HCT116 (cell line): ENCODE measurements around the gene KIN.

Source experiments
- CEBPB ChIP-seq: IDR thresholded peaks from 2 replicates; pipeline ENCODE4 v1.6.1; 2012; ENCODE audit warnings: low read depth
- CTCF ChIP-seq, 3 experiments: fragments of 200-600 bp in 1 of 3; sonication (generic) in 1 of 3; IDR thresholded peaks in 2 of 3; conservative IDR thresholded peaks in 1 of 3; 2 replicates each; pipeline ENCODE4 v1.5.1; 2012 to 2017; ENCODE audit warnings: low read depth in 2 of 3, low read length in 2 of 3, antibody characterized with exemption in 1 of 3, borderline replicate concordance in 1 of 3, control low read depth in 1 of 3, mild to moderate bottlenecking in 1 of 3, mixed read lengths in 1 of 3, mixed run types in 1 of 3, moderate library complexity in 1 of 3; ENCODE audit not compliant: insufficient read depth in 1 of 3
- EZH2 ChIP-seq: fragments of 200-600 bp; sonication (generic); IDR thresholded peaks from 2 replicates; pipeline ENCODE4 v1.6.1; 2017; ENCODE audit warnings: antibody characterized with exemption, mixed run types
- EZH2phosphoT487 ChIP-seq: fragments of 200-600 bp; IDR thresholded peaks from 2 replicates; pipeline ENCODE4 v1.6.1; 2018; ENCODE audit warnings: antibody characterized with exemption, borderline replicate concordance
- FOSL1 ChIP-seq: IDR thresholded peaks from 2 replicates; pipeline ENCODE4 v1.6.1; 2012; ENCODE audit warnings: low read depth
- MAX ChIP-seq: IDR thresholded peaks from 2 replicates; pipeline ENCODE4 v1.6.1; 2012
- POLR2A ChIP-seq: IDR thresholded peaks from 2 replicates; pipeline ENCODE4 v1.7.0; 2011; ENCODE audit warnings: borderline replicate concordance; ENCODE audit not compliant: insufficient read depth, insufficient read length; ENCODE audit errors: extremely low read depth
- POLR2AphosphoS5 ChIP-seq: IDR thresholded peaks from 2 replicates; pipeline ENCODE4 v1.6.1; 2011; ENCODE audit warnings: mild to moderate bottlenecking, low read depth, low read length, moderate library complexity
- RAD21 ChIP-seq: IDR thresholded peaks from 2 replicates; pipeline ENCODE4 v1.6.1; 2012; ENCODE audit warnings: low read depth, mild to moderate bottlenecking
- SIN3A ChIP-seq: IDR thresholded peaks from 2 replicates; pipeline ENCODE4 v1.6.1; 2012; ENCODE audit warnings: low read depth
- SP1 ChIP-seq: IDR thresholded peaks from 2 replicates; pipeline ENCODE4 v1.6.1; 2012; ENCODE audit warnings: low read depth
- TCF7L2 ChIP-seq: IDR thresholded peaks from 2 replicates; pipeline ENCODE4 v1.7.0; 2011; ENCODE audit warnings: borderline replicate concordance, inconsistent platforms; ENCODE audit not compliant: insufficient read depth, insufficient read length; ENCODE audit errors: extremely low read depth
- ZBTB33 ChIP-seq: IDR thresholded peaks from 2 replicates; pipeline ENCODE4 v1.6.1; 2011; ENCODE audit warnings: mild to moderate bottlenecking, low read length, moderate library complexity; ENCODE audit not compliant: insufficient replicate concordance; ENCODE audit errors: extremely low read depth
- TF ChIP-seq, protein P1 (sequence below): IDR thresholded peaks from 2 replicates; pipeline ENCODE4 v1.6.1; 2012; ENCODE audit warnings: low read depth

- no peak for TF ChIP-seq RAD21
- no peak for TF ChIP-seq CTCF (IDR thresholded peaks at IDR 0.05 in 2 of 3, conservative IDR thresholded peaks at IDR 0.05 in 1 of 3; ENCODE audit: borderline replicate concordance in 1 of 3, insufficient read depth in 1 of 3, low read depth in 2 of 3, low read length in 2 of 3)
- TF ChIP-seq EZH2 = no peak
- TF ChIP-seq POLR2A = no peak
- TF ChIP-seq POLR2AphosphoS5 = no peak
- TF ChIP-seq, protein P1, sequence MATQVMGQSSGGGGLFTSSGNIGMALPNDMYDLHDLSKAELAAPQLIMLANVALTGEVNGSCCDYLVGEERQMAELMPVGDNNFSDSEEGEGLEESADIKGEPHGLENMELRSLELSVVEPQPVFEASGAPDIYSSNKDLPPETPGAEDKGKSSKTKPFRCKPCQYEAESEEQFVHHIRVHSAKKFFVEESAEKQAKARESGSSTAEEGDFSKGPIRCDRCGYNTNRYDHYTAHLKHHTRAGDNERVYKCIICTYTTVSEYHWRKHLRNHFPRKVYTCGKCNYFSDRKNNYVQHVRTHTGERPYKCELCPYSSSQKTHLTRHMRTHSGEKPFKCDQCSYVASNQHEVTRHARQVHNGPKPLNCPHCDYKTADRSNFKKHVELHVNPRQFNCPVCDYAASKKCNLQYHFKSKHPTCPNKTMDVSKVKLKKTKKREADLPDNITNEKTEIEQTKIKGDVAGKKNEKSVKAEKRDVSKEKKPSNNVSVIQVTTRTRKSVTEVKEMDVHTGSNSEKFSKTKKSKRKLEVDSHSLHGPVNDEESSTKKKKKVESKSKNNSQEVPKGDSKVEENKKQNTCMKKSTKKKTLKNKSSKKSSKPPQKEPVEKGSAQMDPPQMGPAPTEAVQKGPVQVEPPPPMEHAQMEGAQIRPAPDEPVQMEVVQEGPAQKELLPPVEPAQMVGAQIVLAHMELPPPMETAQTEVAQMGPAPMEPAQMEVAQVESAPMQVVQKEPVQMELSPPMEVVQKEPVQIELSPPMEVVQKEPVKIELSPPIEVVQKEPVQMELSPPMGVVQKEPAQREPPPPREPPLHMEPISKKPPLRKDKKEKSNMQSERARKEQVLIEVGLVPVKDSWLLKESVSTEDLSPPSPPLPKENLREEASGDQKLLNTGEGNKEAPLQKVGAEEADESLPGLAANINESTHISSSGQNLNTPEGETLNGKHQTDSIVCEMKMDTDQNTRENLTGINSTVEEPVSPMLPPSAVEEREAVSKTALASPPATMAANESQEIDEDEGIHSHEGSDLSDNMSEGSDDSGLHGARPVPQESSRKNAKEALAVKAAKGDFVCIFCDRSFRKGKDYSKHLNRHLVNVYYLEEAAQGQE = no peak
- no peak for TF ChIP-seq CEBPB
- no peak for TF ChIP-seq EZH2phosphoT487
- TF ChIP-seq MAX = no peak
- TF ChIP-seq SP1 = peak; percentile 37; the same call in 1 of the 2 replicates
- no peak for TF ChIP-seq SIN3A
- no peak for TF ChIP-seq ZBTB33
- TF ChIP-seq TCF7L2 = no peak
- TF ChIP-seq FOSL1 = peak; percentile 47; the same call in 1 of the 2 replicates
These were observed 9.8 kb upstream of the KIN start for GRCh38 chr10:7797582-7797981.
